ENCODE measurements around the gene ASF1B. TPM values are rescaled to one million over a fixed set of nuclear protein-coding genes. Genes with fewer than 3 reads are reported as not detected.

ASF1B gene
- total and polyA plus RNA-seq, 2 donors (not counting 3 experiments of a cell fraction or from before 2014, with no cell fraction given), result 39.1 to 42.4 TPM

GRCh38 chr19:14139944-14140343, 3.6 kb upstream of the ASF1B start:
- H3K27me3 ChIP-seq (ENCODE audit: control insufficient read depth in 2 of 2, insufficient read depth in 2 of 2, low read length in 2 of 2), result no peaks in the 10 kb centered on the region
- no peak overlapping the region for H3K4me3 ChIP-seq (replicated peaks in 1 of 3; ENCODE audit: insufficient read depth in 1 of 3, low read depth in 1 of 3, low read length in 3 of 3)
- FAIRE-seq, result no peak
- CTCF ChIA-PET, result interaction anchor here (0.6 to 2.3 kb wide), 4 partner anchors 8 to 276 kb away, joined by 3 to 12 read pairs (median 5); no protein-coding TSS in a partner anchor
- no peak for TF ChIP-seq GATA2 (IDR thresholded peaks at IDR 0.05; ENCODE audit: insufficient read depth, insufficient read length, low read depth, low read length)
- no peak for TF ChIP-seq EZH2 (IDR thresholded peaks at IDR 0.05; ENCODE audit: borderline replicate concordance, low read depth, low read length, severe bottlenecking)
- TF ChIP-seq POLR2A (IDR thresholded peaks at IDR 0.05; ENCODE audit: low read depth, low read length), result no peak
- no peak for TF ChIP-seq MAX (IDR thresholded peaks at IDR 0.05; ENCODE audit: insufficient read depth, insufficient read length)
- TF ChIP-seq JUN (IDR thresholded peaks at IDR 0.05; ENCODE audit: borderline replicate concordance, insufficient read depth, insufficient read length, low read depth), result no peak
- TF ChIP-seq POLR2AphosphoS5 (IDR thresholded peaks at IDR 0.05; ENCODE audit: insufficient read depth, low read depth, low read length), result no peak
- TF ChIP-seq CTCF (IDR thresholded peaks at IDR 0.05; ENCODE audit: extremely low read depth in 1 of 2, insufficient read depth in 1 of 2, low read depth in 1 of 2, low read length in 2 of 2), result no peak
- TF ChIP-seq FOS (IDR thresholded peaks at IDR 0.05; ENCODE audit: borderline replicate concordance, insufficient read depth, low read length), result no peak
- no peak for TF ChIP-seq MYC (IDR thresholded peaks at IDR 0.05; ENCODE audit: low read depth, low read length)
- no peak overlapping the region for H3K4me2 ChIP-seq (ENCODE audit: insufficient read depth, low read length)
- H3K9ac ChIP-seq (replicated peaks; ENCODE audit: extremely low read depth, insufficient read depth, low read length), result no peak overlapping the region
- no peaks in the 10 kb centered on the region for H4K20me1 ChIP-seq (replicated peaks; ENCODE audit: control insufficient read depth, extremely low read depth, insufficient read depth, low read length)
- H3K9me1 ChIP-seq (replicated peaks; ENCODE audit: control insufficient read depth, extremely low read depth, insufficient read depth, low read length), result no peaks in the 10 kb centered on the region
- H3K27ac ChIP-seq (ENCODE audit: insufficient read depth, low read depth, low read length), result no peak overlapping the region
- dilution Hi-C loops (cut with MboI; ENCODE audit: extremely low pct_ligation_motif_present, low sequenced_read_pairs) (no loop called here), intact Hi-C loops (cut with micrococcal nuclease) (loop anchor here (5.0 kb wide), 2 partner anchors 147 to 337 kb away; partner anchors contain the start of gene PTGER1)
- H3K36me3 ChIP-seq (ENCODE audit: control insufficient read depth in 2 of 2, extremely low read depth in 1 of 2, insufficient read depth in 2 of 2, low read length in 2 of 2), result no peaks in the 10 kb centered on the region
- POLR2A ChIA-PET, result no interaction called here
- H3K79me2 ChIP-seq (ENCODE audit: control insufficient read depth, insufficient read depth, low read length), result peaks cover 10% of the 10 kb centered on the region
- H3K9me3 ChIP-seq (replicated peaks; ENCODE audit: control insufficient read depth, insufficient read depth, low read length), result no peaks in the 10 kb centered on the region
- peaks cover 15% of the 10 kb centered on the region for H3K4me1 ChIP-seq (ENCODE audit: control insufficient read depth, extremely low read depth, insufficient read depth, low read length)
- BruUV-seq (replicated peaks), result no TSS peak
- no peak for DNase-seq (ENCODE audit: low read depth, low spot score)
- H2AFZ ChIP-seq (ENCODE audit: low read depth, low read length), result no peak overlapping the region
